ENCODE results near the gene ZNF845. TPM values are rescaled to one million over a fixed set of nuclear protein-coding genes. Genes with fewer than 3 reads are reported as not detected.
A peak's percentile ranks its signal among the peaks of the same experiment; 100 is the strongest.
"Not testable (repeated sequence)": the region's sequence is repeated elsewhere in the genome, so short reads cannot be mapped to it uniquely, and the experiment has no call there.

Gene ZNF845
- total RNA-seq, 2 experiments from 2014 or later: 6.7 to 7.3 TPM

DNA sequence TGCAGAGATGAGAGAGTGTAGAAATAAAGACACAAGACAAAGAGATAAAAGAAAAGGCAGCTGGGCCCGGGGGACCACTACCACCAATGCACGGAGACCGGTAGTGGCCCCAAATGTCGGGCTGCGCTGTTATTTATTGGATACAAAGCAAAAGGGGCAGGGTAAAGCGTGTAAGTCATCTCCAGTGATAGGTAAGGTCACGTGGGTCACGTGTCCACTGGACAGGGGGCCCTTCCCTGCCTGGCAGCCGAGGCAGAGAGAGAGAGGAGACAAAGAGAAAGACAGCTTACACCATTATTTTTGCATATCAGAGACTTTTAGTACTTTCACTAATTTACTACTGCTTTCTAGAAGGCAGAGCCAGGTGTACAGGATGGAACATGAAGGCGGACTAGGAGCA, 26.5 kb downstream of the ZNF845 start:
- H3K27me3 Mint-ChIP-seq, H3K27ac Mint-ChIP-seq, DNase-seq, H3K4me3 Mint-ChIP-seq, H3K4me1 Mint-ChIP-seq: not testable (repeated sequence)
- Mint-ChIP-seq H3K36me3 (peaks cover 15% of the 10 kb centered on the region), H3K9me3 (peaks cover 20% of the 10 kb centered on the region)

DNA sequence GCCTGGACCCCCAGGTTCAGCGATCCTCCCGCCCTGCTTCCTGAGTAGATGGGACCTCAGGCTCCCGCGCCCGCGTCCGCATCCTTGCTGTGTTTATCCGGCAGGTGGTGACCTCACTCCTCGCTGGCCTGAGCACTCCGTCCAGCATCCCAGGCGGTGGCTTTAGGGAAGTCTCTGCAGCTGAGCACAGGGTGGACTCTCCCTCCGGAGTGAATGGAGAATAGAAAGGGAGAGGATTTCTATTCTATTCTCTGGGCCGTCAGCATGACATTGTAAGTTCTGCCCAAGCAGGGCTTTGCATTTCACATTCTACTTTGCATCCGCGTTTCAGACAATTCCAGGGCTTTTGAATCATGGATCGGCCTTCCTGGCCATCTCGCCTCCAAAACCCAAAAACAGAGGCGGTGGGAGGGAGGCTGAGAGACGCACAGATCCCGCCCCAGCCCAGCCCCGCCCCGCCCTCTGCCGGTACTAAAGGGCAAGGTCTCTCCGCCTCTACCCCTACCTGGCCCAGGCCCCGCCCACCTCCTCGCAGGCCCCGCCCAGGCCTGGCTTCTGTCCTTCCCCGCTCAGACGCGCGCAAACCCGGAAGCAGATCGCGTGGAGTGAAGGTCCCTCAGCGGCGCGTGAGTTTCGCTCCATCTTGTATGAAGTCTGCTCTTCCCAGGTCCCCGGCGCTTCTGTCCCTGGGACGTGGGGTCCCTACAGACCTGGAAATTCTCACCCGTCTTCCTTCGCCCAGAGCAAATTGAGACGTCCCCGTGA, 31.8 kb downstream of the ZNF845 start, which contains the start of gene ZNF525:
ZNF525 (plus strand) TSS at position 572 of the 765 bp plus-strand sequence. CDS start 6,577 bp downstream, outside the sequence.
- peaks cover 23% of the 10 kb centered on the region for H3K4me1 Mint-ChIP-seq
- H3K4me3 Mint-ChIP-seq: peak within 1 kb of the TSS; percentile 83
- peak; percentile 96 for DNase-seq
- H3K27me3 Mint-ChIP-seq: peaks cover 3% of the 10 kb centered on the region
- peaks cover 15% of the 10 kb centered on the region for H3K9me3 Mint-ChIP-seq
- H3K36me3 Mint-ChIP-seq: peaks cover 38% of the 10 kb centered on the region
- H3K27ac Mint-ChIP-seq: peak within 1 kb of the TSS; percentile 96

DNA sequence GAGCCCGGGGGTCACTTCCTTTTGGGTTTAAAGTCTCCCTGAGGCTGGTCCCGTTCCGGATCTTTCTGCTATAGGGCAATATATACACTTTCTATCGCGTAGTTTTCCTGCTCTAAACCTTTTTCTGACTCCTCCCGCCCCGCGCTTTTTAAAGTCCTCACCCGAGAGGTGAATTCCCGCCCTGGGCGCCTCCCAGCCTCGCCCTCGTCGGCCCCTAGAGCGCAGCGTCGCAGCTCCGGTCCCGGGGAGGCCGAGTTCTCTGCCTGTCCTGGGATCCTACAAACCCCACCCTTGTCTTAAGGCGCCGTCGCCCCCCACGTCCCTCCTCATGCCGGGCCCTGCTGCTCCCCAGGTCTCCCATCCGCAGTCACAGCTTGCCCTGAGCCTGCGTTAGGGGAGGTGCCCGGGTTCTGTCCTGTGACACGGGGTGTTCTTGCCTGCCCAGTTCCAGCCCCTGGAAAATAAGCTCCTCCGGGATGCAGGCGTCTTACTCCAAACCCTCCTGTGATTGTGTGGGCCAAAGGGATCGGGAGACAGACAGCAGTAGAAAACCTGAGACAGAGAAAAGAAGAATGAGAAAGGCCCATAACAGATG, 32.4 kb downstream of the ZNF845 start:
- peaks cover 23% of the 10 kb centered on the region for H3K4me1 Mint-ChIP-seq
- H3K27me3 Mint-ChIP-seq: peaks cover 3% of the 10 kb centered on the region
- peak overlapping the region; percentile 96 for H3K27ac Mint-ChIP-seq
- peak overlapping the region; percentile 83 for H3K4me3 Mint-ChIP-seq
- H3K36me3 Mint-ChIP-seq: peaks cover 45% of the 10 kb centered on the region
- H3K9me3 Mint-ChIP-seq: peaks cover 17% of the 10 kb centered on the region
- DNase-seq: peak; percentile 57

DNA sequence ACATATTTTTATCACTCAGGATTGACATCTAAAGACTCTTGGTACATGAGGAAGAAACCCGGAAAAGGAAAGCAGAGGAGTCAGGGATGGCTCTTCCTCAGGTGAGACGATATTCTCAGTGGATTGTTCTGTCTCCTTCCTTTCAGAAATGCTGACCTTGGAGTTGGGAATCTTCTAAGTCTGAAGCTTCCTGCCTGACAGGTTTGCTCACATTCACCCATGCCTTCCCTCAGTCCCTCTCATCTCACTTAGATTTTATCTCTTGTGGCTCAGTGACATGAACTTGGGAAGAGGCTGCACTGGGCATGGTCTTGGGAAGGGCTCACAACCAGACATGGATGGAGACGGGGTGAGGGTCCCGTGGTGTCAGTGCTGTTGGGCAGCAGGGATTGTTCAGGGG, 38.6 kb downstream of the ZNF845 start:
- H3K27ac Mint-ChIP-seq: no peak overlapping the region
- H3K9me3 Mint-ChIP-seq: peaks cover 36% of the 10 kb centered on the region
- H3K27me3 Mint-ChIP-seq: no peaks in the 10 kb centered on the region
- peaks cover 91% of the 10 kb centered on the region for H3K36me3 Mint-ChIP-seq
- no peak for DNase-seq
- no peak overlapping the region for H3K4me3 Mint-ChIP-seq
- peaks cover 10% of the 10 kb centered on the region for H3K4me1 Mint-ChIP-seq

DNA sequence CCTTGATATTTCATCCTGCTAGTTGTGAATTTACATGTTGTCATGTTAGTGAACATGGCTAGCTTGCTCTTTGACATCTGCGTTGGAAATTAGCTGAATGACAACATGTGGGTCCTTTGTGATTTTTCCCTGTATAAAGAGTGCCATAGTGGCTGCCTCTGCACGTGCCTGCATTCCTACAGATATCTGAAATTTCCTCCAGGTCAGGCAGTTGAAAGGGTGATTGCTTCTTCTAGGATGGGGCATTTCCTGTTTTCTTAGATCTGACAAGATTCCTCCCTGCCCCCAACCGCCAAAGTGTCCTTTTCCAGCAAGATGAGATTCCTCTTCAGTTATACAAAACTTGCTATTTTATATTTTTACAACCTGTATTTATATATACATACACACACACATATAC, 40.7 kb downstream of the ZNF845 start:
- no peak for DNase-seq
- Mint-ChIP-seq H3K27me3 (no peaks in the 10 kb centered on the region), H3K4me1 (no peaks in the 10 kb centered on the region), H3K4me3 (no peak overlapping the region), H3K9me3 (peaks cover 27% of the 10 kb centered on the region), H3K36me3 (peaks cover 91% of the 10 kb centered on the region), H3K27ac (no peak overlapping the region)

DNA sequence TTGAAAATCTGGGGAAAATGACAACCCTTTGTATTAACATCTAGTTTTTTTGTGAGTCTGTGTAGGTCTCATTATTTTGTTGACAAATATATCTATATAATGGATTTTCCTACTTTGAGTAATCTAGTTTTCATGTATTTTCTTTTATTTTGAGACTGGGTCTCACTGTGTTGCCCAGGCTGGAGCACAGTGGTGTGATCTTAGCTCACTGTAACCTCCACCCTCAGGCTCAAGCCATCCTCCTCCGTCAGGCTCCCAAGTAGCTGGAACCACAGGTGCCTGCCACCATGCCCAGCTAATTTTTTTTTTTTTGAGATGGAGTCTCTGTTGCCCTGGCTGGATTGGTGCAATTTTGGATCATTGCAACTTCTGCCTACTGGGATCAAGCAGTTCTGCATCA, 41.2 kb downstream of the ZNF845 start:
- Mint-ChIP-seq H3K4me3 (no peak overlapping the region), H3K9me3 (peaks cover 26% of the 10 kb centered on the region), H3K36me3 (peaks cover 93% of the 10 kb centered on the region), H3K27me3 (no peaks in the 10 kb centered on the region), H3K27ac (no peak overlapping the region), H3K4me1 (no peaks in the 10 kb centered on the region)
- no peak for DNase-seq

DNA sequence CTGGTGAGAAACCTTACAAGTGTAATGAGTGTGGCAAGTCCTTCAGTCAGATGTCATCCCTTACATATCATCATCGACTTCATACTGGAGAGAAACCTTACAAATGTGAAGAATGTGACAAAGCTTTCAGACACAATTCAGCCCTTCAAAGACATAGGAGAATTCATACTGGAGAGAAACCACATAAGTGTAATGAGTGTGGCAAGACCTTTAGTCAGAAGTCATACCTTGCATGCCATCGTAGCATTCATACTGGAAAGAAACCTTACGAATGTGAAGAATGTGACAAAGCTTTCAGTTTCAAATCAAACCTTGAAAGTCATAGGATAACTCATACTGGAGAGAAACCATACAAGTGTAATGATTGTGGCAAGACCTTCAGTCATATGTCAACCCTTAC, 47.8 kb downstream of the ZNF845 start:
- Mint-ChIP-seq H3K9me3 (peaks cover 60% of the 10 kb centered on the region), H3K27ac (no peak overlapping the region), H3K36me3 (peaks cover 98% of the 10 kb centered on the region), H3K4me1 (no peaks in the 10 kb centered on the region), H3K4me3 (no peak overlapping the region), H3K27me3 (no peaks in the 10 kb centered on the region)
- no peak for DNase-seq

DNA sequence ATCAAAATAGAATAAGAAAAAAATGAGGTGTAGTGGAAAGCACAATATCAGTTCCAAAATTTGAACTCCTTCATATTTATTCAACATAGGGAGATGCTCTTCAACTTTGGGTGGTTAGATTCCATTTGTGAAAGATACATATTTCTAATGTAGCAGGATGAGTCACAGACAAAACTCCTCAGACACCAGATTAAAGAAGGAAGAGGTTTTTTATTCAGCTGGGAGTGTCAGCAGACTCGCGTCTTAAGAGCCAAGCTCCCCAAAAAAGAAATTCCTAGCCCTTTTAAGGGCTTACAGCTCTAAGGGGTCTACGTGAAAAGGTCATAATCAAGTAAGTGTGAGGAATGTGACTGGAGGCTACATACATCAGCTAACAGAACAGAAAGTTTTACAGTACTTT, 54.6 kb downstream of the ZNF845 start:
- H3K27ac Mint-ChIP-seq: no peak overlapping the region
- DNase-seq: no peak
- H3K4me1 Mint-ChIP-seq: no peaks in the 10 kb centered on the region
- no peaks in the 10 kb centered on the region for H3K27me3 Mint-ChIP-seq
- H3K9me3 Mint-ChIP-seq: peaks cover 55% of the 10 kb centered on the region
- H3K36me3 Mint-ChIP-seq: peaks cover 64% of the 10 kb centered on the region
- H3K4me3 Mint-ChIP-seq: no peak overlapping the region

DNA sequence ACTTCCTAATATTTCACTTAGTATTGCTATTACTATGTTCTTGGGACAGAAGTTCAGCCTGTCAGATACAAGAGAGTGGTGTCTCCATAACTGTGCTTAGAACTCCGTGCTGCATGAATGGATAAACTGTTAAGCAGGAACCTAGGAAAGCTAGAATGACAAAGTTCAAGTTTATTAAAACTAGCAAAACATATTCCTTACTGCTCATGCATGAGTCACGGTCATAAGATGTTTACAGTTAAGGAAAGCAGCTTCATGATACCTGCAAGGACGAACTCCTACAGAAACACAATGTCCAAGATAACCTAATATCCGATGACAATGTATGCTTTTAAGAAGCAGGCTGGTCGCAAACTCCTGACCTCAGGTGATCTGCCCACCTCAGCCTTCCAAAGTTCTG, 55.4 kb downstream of the ZNF845 start:
- no peaks in the 10 kb centered on the region for H3K4me1 Mint-ChIP-seq
- no peak overlapping the region for H3K4me3 Mint-ChIP-seq
- H3K27me3 Mint-ChIP-seq: no peaks in the 10 kb centered on the region
- H3K9me3 Mint-ChIP-seq: peaks cover 52% of the 10 kb centered on the region
- no peak for DNase-seq
- peaks cover 62% of the 10 kb centered on the region for H3K36me3 Mint-ChIP-seq
- H3K27ac Mint-ChIP-seq: no peak overlapping the region

DNA sequence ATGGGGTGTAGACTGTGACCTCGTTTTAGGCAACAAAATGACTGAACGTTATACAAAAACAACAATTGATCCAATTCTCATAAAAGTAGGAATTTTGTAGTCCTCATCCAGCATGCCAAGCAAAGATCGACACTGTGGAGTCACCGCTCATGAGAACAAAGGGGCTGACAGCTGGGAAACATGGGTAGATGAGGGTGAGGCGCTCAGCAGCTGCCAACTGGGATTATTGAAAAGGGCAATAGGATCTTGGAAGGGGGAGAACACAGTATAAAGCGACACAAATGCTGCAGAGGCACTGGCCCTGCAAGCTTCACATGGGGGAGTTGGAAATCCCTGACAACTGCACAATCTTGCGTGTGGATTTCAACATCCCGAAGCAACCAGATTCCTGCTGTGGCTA, 56.0 kb downstream of the ZNF845 start:
- Mint-ChIP-seq H3K27me3 (no peaks in the 10 kb centered on the region), H3K4me1 (peaks cover 1% of the 10 kb centered on the region), H3K4me3 (no peak overlapping the region), H3K9me3 (peaks cover 48% of the 10 kb centered on the region), H3K27ac (no peak overlapping the region), H3K36me3 (peaks cover 58% of the 10 kb centered on the region)
- DNase-seq: no peak

DNA sequence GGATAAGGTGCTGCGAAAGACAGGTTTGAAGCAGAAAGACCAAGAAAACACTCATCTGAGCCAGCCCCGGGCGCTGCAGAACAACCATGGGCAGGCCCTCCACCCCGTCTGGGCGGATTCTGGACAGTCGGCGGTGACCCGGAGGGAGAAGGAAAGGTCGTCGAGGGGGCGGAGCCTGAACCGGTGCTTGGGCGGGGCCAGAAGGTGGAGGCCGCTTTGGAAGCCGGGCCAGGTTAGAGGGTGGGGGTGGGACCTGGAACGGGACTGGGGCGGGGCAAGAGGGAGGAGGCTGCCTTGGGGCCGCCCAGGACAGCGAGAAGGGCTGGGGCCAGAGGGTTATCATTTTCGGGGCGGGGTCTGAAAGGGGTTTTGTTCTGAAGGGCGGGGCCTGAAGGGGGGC, 56.4 kb downstream of the ZNF845 start:
- peaks cover 4% of the 10 kb centered on the region for H3K4me1 Mint-ChIP-seq
- H3K27ac Mint-ChIP-seq: no peak overlapping the region
- DNase-seq: no peak
- H3K9me3 Mint-ChIP-seq: peaks cover 45% of the 10 kb centered on the region
- H3K27me3 Mint-ChIP-seq: no peaks in the 10 kb centered on the region
- H3K36me3 Mint-ChIP-seq: peaks cover 57% of the 10 kb centered on the region
- H3K4me3 Mint-ChIP-seq: no peak overlapping the region

DNA sequence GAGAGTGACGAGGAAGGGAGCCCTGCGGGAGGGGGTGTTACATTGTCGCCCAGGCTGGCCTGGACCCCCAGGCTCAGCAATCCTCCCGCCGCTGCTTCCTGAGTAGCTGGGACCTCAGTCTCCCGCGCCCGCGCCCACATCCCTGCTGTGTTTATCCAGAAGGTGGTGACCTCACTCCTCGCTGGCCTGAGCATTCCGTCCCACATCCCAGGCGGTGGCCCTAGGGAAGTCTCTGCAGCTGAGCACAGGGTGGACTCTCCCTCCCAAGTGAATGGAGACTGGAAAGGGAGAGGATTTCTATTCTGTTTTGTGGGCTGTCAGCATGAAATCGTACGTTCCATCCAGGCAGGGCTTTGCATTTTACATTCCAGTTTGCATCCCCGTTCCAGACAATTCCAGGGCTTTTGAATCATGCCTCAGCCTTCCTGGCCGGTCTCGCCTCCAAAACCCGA, 61.0 kb downstream of the ZNF845 start:
- Mint-ChIP-seq H3K4me1 (peaks cover 19% of the 10 kb centered on the region), H3K4me3 (peak overlapping the region; percentile 99), H3K27ac (peak overlapping the region; percentile 92), H3K36me3 (peaks cover 48% of the 10 kb centered on the region), H3K27me3 (no peaks in the 10 kb centered on the region), H3K9me3 (peaks cover 20% of the 10 kb centered on the region)
- DNase-seq: no peak

DNA sequence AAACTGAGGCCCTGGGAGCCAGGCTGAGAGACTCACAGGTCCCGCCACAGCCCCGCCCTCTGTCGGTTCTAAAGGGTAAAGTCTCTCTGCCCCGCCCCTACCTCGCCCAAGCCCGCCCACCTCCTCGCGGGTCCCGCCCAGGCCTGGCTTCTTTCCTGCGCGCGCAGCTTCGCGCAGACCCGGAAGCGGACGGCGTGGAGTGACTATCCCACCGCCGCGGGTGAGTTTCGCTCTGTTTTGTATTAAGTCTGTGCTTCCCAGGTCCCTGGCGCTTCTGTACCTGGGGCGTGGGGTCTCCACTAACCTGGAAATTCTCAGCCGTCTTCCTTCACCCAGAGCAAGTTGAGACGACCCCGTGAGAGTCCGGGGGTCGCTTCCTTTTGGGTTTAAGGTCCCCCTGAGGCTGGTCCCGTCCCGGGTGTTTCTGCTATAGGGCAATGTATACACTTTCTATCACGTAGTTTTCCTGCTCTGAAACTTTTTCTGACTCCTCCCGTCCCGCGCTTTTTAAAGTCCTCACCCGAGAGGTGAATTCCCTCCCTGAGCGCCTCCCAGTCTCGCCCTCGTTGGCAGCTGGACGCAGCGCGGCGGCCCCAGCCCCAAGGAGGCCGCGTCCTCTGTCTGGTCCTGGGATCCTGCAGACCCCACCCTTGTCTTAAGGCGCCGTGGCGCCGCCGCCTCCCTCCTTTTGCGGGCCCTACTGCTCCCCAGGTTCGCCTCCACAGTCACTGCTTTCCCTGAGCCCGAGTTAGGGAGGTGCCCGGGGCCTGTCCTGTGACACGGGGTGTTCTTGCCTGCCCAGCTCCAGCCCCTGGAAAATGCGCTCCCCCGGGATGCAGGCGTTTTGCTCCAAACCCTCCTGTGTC, 61.7 kb downstream of the ZNF845 start, which contains the start of gene ZNF765:
ZNF765 (plus strand) TSS at position 176 of the 866 bp plus-strand sequence. CDS start 2,867 bp downstream, outside the sequence.
- Mint-ChIP-seq H3K4me1 (peaks cover 19% of the 10 kb centered on the region), H3K9me3 (peaks cover 19% of the 10 kb centered on the region), H3K27me3 (no peaks in the 10 kb centered on the region), H3K4me3 (peak within 1 kb of the TSS; percentile 99), H3K27ac (peak within 1 kb of the TSS; percentile 92), H3K36me3 (peaks cover 48% of the 10 kb centered on the region)
- DNase-seq: peak; percentile 93

DNA sequence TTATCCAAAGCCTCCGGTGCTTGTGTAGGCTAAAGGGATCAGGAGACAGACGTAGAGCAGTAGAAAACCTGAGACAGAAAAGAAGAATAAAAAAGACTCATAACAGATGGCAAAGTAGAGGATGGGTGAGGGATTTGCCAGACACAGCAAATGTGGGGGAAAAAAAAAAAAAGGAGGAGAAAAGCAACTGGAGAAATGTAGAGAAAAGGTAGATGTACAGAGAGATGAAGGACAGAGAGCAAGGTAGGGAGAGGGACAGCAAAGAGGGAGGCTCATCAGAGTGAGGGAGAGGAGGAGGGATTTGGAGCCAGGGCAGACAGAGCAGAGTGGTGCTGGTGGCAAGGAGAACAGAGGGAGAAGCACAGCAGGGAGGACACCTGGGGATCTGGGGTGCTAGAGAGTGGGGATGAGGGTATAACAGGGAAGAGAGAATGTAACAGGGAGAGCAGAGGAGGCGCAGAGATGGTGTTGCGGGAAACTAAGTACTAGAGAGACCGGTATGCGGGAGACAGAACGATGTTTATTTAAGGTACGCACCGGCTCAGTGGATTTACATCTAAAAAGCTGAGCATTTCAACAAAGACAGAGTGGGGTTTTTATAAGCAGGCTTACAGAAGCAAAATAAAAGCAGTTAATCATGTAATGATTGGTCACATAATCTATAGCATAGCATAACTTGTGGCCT, 62.4 kb downstream of the ZNF845 start:
- peaks cover 19% of the 10 kb centered on the region for H3K4me1 Mint-ChIP-seq
- peak overlapping the region; percentile 92 for H3K27ac Mint-ChIP-seq
- peaks cover 16% of the 10 kb centered on the region for H3K9me3 Mint-ChIP-seq
- H3K36me3 Mint-ChIP-seq: peaks cover 52% of the 10 kb centered on the region
- peak overlapping the region; percentile 99 for H3K4me3 Mint-ChIP-seq
- not testable (repeated sequence) for H3K27me3 Mint-ChIP-seq, DNase-seq

Measured in activated naive CD8-positive, alpha-beta T cell treated with anti-CD3 and anti-CD28 coated beads for 36 hours (primary cell).